HG03442 (cell line): ENCODE data around the gene SNX30.
A peak's percentile ranks its signal among the peaks of the same experiment; 100 is the strongest.

Experiments used
- ATAC-seq: cut with Tn5 transposase; IDR thresholded peaks from one replicate; pipeline ENCODE4 v1.9.1; 2021; ENCODE audit warnings: mild to moderate bottlenecking, moderate library complexity; ENCODE audit not compliant: unreplicated experiment

Gene SNX30

DNA sequence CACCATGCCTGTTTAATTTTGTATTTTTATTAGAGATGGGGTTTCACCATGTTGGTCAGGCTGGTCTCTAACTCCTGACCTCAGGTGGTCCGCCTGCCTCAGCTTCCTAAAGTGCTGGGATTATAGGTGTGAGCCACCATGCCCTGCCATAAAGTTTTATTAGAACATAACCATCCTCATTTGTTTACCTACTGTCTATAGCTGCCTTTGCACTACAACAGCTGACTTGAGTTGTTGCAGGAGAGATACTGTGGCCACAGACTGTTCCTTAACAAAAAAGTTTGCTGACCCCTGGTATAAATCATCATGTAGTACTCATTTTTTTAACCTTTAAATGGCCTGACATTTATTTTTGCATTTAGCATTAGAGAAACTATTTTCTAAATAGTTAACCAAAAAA is 31.7 kb downstream of the SNX30 start:
- no peak for ATAC-seq

DNA sequence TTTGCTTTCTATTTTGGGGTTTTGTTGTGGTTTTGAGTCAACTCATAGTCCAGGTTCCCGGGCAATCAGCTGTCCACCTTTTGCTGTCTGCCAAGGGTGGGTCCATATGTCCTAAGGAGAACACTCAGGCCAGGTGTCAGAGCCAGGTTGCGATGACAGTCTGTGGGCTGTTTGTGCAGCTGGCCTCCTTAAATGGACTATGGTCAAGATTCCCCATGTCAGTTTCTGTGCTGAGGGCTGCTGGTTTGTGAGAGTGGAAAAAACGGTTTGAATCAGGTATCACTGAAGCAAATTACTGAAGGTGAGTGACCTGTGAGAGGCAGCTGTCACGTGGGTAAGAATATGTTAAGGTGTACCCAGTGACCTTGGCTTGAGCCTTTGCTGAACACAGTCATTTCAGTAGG is 33.0 kb downstream of the SNX30 start:
- no peak for ATAC-seq

DNA sequence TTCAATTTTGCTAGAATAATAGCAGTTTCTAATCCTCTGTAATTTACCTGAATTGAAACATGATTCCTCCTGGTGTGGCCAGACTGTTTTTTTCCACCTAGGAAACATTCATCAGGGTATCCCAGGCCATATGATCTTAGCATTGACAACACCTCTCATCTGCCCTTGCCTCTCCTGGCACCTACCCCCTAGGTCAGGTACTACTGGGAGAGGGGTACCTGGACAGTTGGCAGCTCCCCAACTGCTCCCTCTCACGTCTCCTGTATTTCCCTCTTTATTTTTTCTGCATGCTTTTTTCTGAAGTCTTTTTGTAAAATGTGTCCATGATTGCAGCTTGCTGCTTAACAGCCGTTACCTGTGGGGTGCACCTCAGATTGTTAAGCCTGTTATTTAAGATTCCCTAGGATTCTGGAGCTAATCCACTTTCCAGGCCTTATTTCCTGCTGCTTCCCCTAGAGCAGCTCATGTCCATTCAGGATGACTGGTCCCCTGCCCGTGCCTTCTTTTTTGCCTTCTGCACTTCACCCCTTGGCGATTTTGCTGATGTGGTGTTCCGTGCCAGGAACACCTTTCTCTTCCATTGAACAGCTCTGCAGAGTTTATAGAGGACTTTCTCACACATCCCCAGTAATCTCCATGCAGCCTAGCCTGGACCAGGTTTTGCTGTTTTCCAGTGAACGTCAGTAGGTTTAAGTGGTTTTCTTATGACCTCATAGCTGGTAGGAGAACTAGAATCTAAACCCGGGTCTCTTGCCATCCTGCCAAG is 33.6 kb downstream of the SNX30 start:
- no peak for ATAC-seq

DNA sequence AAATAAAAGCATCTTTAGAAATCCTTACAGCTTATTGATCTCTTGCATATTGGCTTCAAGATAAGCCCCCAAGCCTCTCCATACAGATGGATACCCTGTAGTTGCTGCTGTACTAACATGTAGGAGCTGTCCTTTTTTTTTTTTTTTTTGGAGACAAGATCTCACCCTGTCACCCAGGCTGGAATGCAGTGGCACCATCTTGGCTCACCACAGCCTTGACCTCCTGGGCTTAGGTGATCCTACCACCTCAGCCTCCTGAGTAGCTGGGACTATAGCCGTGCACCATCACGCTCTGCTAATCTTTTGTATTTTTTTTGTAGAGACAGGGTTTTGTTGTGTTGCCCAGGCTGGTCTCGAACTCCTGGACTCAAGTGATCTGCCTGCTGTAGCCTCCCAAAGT is 35.4 kb downstream of the SNX30 start:
- no peak for ATAC-seq

DNA sequence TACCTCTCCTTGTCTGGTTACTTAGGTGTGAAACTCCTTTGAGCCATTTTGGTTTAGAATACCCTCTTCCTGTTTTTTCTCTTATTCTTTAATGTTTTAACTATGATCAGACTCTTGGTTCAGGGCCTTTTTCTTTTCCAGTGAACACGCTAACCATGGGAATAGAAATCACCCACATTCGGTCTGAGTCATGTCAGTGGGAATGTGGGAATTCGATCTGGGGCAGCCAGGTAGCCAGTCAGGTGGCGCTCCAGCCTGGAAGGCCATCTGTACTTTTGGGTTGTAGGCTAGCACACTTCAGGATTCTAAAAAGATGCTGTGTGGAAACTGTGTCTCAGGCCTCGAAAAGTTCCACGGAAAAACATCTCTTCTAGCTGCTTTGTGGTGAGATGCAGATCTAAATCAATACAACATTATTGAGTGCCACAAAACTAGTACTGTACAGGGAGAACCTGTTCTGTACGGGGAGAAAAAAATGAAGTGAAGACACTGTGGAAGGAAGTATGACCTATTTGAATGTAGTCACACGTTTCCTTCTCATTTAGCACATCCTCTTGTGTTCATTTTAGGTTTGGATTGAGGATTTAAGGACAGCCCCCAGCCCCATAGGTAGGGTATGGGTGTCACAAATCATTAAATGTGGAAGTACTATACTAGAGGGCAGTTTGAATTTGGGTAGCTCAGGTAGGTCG is 36.4 kb downstream of the SNX30 start:
- no peak for ATAC-seq

DNA sequence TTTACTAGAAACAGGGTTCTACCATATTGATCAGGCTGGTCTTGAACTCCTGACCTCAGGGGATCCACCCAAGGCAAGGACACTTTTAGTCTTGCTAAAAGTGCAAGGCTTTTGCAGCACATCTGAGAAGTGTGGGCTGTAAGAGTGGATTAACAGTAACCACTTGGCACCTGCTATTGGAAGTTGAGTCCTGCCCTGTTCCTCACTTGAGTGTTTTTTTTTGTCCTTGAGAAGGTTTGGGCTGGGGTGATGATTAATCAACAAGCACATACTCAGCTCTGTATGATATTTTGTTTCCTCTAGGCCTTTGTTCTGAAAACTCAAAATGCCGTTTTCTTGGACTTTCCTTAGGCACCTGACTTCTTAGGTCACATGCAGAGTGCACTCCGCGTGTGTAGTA is 37.4 kb downstream of the SNX30 start:
- no peak for ATAC-seq

DNA sequence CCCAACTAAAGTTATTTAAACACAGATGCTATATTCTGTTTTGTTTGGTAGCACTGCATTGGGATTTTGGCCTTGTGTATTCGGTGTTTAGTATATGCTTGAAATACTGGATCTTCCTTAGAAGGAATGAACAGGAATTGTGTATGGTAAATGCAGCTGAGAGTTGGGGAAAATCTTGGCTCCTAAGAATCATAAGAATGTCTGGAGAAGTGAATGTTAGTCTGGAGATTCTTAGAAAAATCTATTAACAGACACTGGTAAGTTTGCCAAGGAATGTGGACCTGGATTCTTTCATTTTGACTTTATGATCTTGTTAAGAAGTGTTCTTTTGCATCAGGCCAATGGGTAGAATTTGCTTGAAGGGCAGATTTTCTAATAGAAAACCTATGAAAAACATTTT is 38.9 kb downstream of the SNX30 start:
- ATAC-seq, result no peak

DNA sequence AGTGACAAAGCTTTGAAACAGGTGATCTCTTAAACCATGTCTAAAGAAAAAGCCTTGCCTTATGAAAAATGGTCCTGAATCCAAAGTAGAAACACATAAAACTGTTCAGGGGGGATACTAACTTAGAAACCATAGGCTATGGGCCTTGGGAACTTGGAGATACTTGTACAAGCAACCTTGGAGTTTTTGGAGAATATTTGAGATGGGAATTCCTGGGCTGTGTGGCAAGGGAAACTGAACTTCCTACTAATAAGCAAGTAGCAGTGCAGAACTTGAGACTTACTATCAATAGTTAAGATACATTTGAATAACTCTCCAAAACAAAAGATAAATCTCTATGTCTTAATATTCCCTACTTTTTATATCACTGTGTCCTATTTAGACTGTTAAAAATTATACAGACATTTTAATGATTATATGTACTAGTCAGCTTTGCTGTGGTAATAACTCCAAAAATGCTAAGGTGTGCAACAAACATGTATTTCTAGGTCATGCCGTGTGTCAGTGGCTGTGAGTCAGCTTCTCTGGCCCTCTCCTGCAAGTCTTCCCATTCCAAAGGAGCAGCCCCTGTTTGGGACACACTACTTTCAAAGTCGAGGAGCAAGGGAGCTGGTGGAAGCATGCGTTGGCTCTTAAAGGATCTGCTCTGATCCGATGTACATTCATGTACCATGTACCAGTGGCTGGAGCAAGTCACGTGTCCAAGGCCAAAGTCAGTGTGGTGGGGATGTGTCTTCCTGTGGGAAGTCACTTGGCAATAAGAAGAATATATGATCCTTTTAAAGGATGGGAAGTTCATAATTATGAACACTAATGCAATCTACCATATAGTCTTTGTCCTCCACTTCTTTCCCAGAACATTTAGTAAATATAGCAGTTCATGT is 39.6 kb downstream of the SNX30 start:
- no peak for ATAC-seq

DNA sequence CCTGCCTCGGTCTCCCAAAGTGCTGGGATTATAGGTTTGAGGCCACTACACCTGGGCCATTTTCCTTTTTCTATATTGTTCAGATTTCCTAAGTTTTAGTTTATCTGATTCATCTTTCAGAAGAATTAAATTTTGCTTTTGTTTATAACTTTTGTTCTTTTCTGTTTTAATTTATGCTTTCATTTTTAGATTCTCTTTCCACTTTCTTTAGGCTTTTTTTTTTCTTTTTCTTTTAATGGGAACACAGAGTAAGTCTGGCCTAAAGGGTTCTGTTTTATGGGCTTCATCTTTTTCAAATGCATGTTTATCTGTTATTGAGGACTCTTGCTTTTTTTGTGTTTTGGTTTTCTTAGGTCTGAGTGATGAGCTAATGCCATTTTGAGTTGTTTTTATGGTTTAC is 42.1 kb downstream of the SNX30 start:
- no peak for ATAC-seq

DNA sequence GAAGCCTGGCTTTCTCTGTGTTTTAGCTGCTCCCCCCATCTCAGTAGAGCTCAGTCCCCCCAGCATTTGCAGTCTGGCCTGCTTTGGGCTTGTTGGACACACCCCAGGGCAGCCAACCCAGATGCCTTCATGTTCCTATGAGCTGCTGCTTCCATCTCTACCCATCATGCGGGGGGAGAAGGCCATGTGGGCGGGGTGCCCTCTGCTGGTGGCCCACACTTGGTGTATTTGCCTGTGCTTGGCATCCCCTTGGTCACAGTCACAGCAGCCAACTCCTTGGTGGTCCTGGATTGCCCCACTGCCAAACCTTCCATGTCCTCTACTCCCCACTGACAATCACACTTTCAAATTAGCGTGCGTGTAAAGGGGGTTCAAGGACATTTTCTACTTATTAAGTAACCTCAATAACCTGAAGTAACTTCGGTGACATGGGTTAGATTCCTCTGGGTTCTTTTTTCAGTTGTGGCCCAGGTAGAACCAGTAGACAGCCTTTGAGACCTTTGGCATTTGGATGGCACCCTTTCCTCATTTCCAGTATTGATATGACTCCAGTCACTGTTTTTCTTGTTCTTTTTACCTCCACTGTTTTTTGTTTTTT is 42.8 kb downstream of the SNX30 start:
- peak; percentile 77 for ATAC-seq

DNA sequence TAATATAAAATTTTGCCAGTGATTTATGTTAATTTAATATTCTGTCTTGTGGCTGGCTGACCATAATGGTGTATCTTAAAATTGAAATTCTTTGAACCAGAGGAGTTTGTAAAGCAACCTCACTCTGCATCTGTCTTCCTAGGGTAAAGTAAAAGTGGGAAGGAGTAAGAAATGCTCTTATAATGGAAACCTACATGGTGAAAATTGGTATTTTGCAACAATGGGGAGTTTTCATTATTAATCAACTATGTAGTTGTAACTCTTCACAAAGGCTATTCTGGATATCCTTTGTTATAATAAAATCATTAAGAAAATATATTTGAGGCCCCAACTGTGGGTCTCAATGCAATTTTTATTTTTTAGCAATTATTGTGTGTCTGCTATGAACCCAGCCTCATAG is 44.2 kb downstream of the SNX30 start:
- ATAC-seq, result no peak

DNA sequence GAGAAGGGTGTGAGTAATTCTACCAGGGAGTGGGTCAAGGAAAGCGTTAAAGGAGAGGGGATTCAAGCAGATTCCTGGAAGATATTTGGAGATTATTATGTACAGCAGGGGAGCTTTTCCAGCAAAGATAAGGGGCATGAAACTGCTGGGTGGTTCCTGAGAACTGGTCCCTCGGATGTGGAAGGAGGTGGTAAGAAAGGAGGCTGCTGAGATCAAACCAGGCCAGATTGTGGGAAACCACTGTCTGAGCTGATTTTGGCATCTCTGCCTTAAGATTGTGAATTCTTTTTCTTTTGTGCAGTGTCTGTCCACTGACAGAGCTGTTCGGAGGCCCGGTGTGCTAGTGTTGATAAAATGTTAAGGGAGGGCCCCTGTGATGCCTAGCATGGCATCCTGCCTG is 45.4 kb downstream of the SNX30 start:
- ATAC-seq, result no peak

DNA sequence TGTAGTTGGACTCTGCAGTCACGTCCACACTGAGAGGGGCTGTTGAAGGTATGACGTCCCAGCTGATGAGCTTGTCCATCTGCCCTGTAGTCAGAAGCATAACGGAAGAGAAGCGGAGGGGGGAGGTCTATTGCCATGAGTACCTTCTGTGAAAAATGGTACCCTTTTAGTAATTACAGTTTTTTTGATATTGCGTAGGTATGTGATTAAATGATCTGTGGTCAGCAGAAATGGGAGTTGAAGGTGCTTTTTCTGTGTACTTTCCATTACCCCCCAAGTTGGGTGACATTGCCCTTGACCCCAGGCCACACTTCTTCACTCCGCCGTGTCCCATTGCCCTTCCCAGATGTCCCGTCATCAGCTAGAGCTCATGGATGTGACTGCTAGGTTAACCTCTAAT is 45.9 kb downstream of the SNX30 start:
- no peak for ATAC-seq

DNA sequence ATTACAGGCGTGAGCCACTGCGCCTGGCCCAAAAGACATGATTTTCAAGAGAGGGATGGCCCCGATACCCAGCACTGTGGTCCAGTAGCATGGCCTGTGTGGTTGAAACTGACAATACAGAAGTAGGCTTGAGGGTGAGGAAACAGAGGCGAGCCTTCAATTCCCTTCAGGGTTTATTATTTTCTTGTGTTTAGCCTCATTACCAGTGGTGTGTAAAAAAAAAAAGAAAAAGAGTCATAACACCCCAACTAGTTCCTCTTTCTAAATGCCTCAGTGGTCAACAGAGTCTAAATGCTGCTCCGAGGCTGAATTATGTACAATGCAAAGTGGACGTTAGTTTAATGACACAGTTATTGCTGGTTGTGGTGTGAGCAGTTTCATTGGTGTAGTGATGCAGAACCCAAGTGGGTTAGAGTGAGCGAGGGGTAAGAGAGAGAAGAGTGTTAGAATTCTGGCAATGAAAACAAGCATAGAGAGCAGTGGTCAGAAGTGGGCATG is 58.8 kb downstream of the SNX30 start:
- peak; percentile 98 for ATAC-seq

DNA sequence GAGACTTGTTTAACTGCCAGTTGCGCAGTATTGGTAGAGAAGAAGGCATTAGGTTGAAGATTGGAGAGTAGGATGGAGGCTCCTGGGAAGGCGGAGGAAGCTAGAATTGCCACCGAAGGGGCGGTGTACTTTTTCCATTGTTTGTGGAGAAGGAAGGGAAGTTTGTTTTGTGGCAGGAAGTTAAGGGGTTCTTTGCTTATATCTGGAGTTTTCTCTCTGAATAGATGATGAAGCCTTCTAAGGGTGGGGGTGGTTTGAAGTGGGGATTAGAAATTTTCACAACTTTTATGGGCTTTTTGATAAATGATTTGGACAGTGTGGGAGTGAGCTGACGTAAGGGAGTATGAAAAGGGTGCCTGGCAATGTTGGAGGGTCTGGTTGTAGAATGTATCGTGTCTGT is 59.3 kb downstream of the SNX30 start:
- ATAC-seq, result no peak

DNA sequence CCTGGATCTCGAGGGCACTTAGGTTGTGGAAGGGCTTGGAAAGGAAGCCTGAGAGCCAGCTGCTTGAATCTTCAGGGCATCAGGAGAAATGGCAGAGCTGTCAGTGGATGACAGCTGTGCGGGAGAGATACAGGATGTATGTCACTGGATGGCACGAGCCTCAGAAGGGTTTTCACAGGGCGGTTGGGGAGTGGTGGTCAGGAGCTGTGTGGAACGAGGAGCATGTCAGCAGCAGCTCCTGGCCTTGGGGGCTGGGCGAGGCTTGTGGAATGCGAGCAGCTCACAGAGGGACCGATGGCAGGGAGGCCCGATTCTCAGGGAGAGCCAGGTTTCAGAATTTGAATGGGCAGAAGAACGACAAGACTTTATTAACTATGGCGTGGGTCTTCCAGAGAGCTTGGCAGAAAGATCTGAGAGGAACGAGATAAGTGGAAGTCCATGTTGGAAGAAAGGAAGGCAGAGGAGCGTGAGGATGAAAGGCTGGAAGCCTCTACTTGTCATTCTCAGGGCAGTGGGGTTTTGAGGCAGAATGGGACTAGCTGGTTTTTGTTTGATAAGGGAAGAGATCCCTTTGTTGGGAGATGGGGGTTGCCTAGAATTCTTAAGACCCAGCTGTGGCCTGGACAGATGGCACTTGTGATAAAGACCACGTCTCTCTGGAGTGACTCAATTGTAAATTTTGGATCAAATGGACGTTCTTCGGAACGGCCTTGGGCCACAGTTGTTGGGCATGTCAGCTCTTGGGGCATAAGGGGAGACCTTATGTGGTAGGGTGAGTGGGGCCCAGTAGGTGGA is 60.3 kb downstream of the SNX30 start:
- ATAC-seq, result no peak

DNA sequence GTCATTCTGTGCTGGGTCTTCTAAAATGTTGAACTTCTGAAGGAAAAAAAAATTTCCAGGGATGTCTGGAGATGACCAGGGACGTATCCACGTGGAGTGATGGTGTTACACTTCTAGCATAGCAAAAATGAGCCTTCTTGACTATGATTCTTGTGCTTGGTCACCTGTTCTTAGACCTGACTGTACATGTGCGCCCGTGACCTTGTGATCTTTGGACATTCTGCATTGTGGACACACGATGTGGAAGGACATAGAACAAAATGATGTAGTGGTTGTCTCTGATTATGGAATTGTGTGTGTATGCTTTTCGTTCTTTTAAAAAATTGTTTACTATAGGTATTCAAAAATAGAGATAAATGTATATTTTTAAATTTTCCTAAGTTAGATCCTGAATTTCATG is 61.0 kb downstream of the SNX30 start:
- no peak for ATAC-seq

DNA sequence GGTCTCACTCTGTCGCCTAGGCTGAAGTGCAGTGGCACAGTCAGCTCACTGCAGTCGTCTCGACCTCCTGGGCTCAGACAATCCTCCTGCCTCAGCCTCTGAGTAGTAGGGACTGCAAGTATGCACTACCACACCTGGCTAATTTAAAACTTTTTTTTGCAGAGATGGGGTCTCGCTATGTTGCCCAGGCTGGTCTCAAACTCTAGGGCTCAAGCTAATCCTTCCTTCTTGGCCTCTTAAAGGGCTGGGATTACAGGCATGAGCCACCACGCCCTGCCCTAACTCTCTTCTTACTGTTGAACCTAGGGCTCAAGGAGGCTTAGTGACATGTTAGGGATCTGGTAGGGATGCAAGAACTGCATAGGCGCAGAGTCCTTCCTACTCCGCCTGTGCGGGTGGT is 65.3 kb downstream of the SNX30 start:
- ATAC-seq, result no peak

DNA sequence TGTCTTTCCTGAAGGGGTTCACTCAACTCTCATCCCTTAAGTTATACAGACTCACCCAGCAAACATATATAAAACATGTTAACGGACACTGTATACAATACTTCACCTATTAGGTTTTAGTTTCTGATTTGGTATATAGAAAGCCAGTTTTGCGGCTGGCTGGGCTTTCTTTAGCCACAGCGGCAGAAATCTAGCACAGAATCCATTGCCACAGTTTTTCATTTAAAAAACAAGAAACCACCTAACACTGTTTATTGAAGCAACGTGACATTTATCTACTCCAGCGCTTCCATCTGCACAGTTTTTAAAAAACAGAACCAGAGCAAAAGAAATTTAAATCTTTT is 67.3 kb downstream of the SNX30 start:
- ATAC-seq, result no peak
